SW480 (cell line): Measurements from ENCODE around the gene USP9X.
"Not testable (repeated sequence)": the region's sequence is repeated elsewhere in the genome, so short reads cannot be mapped to it uniquely, and the experiment has no call there.

ENCODE experiments used
- DNase-seq: peaks from one replicate; pipeline ENCODE4 v3.0.0-alpha.2; 2016; ENCODE audit warnings: low spot score

Gene USP9X

DNA sequence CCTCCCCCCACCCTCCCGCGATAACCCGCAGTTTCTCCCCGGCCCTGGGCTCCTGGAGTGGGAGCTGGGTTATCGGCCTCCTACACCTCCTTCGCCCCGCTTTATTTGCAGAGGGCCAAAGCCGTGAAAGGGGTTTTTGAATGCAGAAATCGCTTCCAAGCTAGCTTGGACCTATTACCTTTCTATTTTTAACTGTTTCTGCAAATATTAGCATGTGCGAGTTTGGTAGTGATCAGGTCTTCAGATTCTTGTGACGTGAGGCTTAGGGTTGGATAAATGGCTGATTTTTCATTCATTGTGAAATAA, 1.3 kb downstream of the USP9X start:
- DNase-seq, result no peak

DNA sequence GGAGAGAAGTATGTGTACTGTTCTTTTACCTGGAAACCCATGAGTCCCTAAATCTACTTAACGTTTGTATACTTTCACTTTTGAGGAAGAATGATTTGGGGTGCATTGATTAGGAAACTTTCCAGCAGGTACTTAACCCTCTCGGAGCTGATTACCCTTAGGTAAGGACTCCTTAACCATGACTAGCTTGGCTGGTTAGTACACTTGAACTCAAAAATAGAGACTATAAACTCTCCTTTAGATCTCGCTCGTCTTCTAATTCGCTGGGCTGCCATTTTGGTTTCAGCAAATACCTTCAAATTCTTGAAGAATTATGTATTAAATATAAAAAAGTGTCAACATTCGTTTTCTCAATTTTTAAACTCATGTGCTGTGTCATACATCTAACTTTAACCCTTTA, 2.0 kb downstream of the USP9X start:
- peak; percentile 9 for DNase-seq

DNA sequence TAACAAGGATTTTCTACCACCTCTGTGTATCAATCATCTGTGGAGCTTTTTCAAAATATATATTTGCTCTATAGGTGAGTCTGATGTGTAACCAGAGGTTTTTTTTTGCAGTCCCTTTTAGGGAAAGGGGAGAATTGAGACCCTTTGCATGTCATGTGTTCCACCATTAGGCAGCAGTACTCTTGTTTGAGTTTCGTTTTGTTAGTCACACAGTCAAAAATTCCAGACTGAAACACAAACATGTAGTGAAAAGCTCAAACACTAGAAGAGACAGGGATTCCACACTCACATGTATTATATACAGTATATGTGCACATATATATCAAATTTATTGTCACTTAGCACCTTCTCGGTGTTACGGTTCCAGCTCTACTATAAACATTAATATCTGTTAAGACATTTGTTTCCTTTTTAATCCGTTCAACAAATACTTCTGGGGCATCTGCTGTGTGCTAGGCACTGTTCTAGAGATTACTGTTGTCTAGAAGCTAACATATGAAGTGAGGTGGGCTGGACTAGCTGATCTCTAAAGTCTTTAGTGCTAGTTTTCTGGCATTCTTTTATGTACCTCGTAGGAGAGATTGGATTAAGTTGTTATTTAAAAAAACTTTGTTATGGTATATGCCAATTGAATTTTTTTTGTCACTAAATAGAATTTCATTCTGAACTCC, 5.5 kb downstream of the USP9X start:
- DNase-seq, result no peak

DNA sequence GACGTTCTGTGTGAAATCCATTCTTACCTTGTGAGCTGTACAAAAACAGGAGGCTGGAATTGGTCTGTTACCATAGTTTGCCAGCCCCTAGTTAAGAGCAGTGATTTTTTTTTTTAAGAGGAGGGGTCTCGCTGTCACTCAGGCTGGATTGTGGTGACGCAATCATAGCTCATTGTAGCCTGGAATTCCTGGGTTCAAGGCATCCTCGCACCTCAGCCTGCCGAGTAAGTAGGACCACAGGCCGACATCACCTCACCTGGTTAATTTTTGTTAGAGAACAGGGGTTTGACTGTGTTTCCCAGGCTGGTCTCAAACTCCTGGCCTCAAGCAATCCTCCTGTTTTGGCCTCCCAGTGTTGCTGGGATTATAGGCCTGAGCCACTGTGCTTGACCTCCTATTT, 7.5 kb downstream of the USP9X start:
- DNase-seq, result no peak

- DNase-seq, result no peak
Observed at GRCh38 chrX:41095174-41095573, 9.9 kb downstream of the USP9X start.

DNA sequence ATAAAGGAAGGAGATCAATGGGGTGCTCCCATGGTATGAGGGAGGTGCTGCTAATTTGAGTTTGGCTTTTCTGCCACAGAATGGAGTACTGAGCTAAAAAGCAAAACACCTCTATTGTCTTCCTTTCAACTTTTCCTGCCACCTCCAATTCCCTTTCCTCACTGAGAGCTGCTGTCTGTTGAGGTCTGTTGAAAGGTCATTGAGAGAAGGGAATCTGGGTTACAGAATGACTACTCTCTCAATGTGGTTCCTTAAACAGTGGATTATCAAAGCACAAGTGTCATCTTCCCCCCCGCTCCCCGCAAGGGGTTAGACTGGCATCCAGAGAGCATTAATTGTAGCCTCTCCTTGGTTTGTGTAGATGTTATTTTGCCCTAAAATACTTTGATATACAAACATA, 10.7 kb downstream of the USP9X start:
- no peak for DNase-seq

DNA sequence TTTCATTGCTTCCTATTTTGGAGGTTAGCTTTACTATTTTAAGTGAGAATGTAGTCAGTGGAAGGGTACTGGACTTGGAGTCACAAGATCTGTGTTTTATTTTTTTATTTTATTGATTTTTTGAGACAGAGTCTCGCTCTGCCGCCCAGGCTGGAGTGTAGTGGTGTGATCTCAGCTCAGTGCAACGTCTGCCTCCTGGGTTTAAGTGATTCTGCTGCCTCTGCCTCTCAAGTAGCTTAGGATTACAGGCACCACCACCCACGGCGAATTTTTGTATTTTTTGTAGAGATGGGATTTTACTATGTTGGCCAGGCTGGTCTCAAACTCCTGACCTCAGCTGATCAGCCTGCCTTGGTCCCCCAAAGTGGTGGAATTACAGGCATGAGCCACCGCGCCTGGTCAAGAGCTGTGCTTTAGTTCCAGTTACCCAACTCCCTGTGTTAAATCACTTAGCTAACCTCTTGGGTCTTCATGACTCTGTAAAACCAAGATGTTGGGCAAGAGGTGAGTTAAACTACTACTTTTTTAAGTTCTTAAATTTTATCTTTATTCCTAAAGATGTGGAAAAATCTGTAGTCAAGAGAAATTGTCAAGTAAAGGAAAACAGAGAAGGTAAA, 11.2 kb downstream of the USP9X start:
- no peak for DNase-seq

DNA sequence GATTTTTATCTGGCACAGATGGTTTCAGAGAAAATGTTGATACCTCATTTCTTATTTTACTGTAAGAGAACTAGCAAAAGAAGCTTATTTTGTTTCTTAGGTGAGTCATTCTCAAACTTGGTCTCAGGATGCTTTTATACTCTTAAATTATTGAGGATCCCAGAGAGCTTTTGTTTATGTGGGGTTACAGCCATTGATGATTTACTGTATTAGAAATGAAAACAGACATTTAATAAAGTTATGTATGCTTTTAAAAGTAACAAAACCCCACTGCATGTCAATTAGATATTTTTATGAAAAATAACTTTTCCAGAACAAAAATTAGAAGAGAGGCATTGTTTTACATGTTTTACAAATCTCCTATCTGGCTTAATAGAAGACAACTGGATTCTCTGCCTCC, 12.1 kb downstream of the USP9X start:
- DNase-seq, result no peak

- no peak for DNase-seq
Observed at GRCh38 chrX:41100200-41100599, 15.0 kb downstream of the USP9X start.

GRCh38 chrX:41100819-41101218, 15.6 kb downstream of the USP9X start:
- DNase-seq, result no peak

DNA sequence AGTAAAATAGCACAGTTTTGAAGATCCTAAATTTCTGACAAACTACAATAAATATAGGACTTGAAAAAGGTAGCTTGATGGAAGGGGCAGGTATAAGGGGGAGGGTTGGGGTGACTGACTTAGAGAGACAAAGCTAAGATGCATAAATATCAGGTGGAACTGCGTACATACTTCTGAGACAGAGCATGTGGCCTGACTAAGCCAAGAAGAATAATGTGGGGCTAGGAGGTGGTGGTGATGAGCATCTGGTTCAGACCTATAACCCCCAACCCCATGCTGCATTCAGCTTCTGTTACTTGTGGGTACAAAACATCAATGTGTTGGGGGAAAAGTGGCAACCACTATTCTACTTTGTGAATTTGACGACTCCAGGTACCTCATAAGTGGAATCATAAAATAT, 19.8 kb downstream of the USP9X start:
- no peak for DNase-seq

DNA sequence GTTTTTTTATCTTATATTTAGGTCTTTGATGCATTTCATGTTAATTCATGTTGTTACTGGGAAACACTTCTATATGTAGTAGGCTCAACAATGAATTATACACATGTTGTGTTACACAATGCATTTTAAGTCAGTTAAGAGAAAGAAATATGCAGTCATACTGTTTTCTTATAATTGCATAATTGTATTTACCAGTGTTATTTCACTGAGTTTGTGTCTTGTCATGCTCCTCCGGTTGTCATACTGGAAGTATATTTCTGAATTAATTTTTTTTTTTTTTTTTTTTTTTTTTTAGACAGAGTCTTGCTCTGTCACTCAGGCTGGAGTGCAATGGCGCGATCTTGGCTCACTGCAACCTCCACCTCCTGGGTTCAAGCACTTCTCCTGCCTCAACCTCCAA, 21.0 kb downstream of the USP9X start:
- not testable (repeated sequence) for DNase-seq

DNA sequence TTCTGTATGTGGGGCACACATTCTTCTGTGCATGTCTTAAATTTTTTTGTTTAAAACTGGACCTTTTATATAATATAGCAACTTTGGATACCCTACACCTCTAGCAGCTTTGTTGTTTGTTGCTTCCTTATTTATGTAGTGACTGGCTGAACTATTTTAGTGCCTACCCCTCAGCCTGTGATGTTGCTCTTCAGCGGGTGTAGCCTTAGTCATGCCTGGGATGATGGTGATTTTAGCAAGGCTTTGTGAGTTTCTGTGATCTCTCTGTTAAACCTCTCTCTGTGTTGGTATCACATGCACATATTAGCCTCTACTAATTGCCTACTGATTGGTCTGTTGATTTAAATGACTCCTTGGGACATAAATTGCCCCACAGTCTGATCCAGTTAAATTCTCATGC, 22.8 kb downstream of the USP9X start:
- DNase-seq, result no peak

GRCh38 chrX:41108463-41109205, 23.4 kb downstream of the USP9X start:
- DNase-seq, result no peak

GRCh38 chrX:41110801-41111625, 25.8 kb downstream of the USP9X start:
- no peak for DNase-seq

DNA sequence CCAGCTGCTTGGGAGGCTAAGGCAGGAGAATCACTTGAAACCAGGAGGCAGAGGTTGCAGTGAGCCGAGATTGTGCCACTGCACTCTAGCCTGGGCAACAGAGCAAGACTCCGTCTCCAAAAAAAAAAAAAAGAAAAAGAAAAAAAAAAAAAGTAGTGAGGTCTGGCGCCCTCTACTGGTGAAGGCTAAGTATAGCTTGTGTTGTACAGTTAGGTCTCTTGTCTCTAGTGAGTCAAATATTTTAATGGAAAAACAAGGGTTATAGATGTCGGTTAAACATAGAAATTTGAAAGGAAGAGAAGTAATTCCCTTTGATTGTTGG, 29.8 kb downstream of the USP9X start:
- DNase-seq, result peak; percentile 15

- DNase-seq, result no peak
Observed at GRCh38 chrX:41116948-41117347, 31.7 kb downstream of the USP9X start.

DNA sequence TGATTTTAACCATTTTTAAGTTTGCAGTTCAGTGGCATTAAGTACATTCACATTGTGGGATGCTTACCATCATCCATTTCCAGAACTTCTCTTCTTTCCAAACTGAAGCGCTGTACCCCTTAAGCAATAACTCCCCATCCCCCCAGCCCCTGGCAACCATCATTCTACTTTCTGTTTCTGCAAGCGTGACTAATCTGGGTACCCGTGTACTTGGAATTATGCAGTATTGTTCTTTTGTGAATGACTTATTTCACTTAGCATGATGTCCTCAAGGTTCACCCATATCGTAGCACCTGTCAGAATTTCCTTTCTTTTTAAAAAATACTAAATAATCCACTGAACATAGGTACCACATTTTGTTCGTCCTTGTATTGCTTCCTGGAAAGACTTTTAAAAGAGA, 32.9 kb downstream of the USP9X start:
- DNase-seq, result no peak

- DNase-seq, result no peak
Observed at GRCh38 chrX:41119803-41120202, 34.6 kb downstream of the USP9X start.

GRCh38 chrX:41121766-41122165, 36.5 kb downstream of the USP9X start:
- DNase-seq, result no peak

DNA sequence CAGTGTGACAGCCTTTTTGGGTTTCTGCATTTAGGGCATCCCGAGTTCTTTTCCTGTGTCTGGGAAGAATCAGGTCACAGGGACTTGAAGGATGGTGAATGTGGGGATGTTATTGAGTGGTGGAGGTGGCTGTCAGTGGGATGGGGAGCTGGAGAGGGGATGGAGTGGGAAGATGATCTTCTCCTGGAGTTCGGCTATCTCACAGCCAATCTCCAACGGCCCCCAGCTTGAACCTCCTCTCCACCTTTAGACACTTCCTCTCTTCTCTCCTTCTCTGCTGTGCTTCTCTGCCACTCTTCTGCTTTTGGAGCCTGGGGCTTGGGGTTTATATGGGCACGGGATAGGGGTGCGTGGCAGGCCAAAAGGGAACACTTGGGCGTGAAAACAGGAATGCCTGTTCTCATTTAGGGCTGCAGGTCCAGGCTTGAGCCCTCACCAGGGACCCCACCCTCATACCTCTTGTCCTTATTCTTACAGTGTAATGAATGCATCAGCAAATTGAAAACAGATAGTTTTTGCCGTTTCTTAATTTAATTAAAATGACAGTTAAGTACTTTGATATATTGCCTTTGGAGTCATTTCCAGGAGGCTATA, 37.5 kb downstream of the USP9X start:
- DNase-seq, result no peak

- no peak for DNase-seq
Observed at GRCh38 chrX:41127477-41128192, 42.4 kb downstream of the USP9X start.
